Tibial artery (tissue), 4 donors: ENCODE results near the gene SAMSN1.

ENCODE experiments used
- DNase-seq, 2 donors: peaks; one replicate each; pipeline ENCODE4 v3.0.0-alpha.2; 2019
- H3K27ac ChIP-seq, 2 donors: fragments of 200-600 bp; sonication (generic) in 1 of 2; 1 replicate in 1 of 2; 2 replicates in 1 of 2; pipeline ENCODE4 v1.5.1; 2018 to 2019; ENCODE audit warnings: mild to moderate bottlenecking in 1 of 2
- H3K27me3 ChIP-seq, 2 donors: fragments of 200-600 bp; sonication (generic) in 1 of 2; one replicate each; pipeline versions ENCODE4 v1.5.1 to v1.6.0; 2016 to 2019
- H3K36me3 ChIP-seq, 3 donors: fragments of 200-600 bp; sonication (generic) in 2 of 3; one replicate each; pipeline ENCODE4 v1.5.1; 2016 to 2019; ENCODE audit warnings: mild to moderate bottlenecking in 2 of 3
- H3K4me1 ChIP-seq, 4 donors: fragments of 200-600 bp; sonication (generic) in 2 of 4; 1 replicate in 3 of 4; 2 replicates in 1 of 4; pipeline ENCODE4 v1.5.1; 2016 to 2019
- H3K4me3 ChIP-seq, 2 donors: fragments of 200-600 bp; sonication (generic) in 1 of 2; 1 replicate in 1 of 2; 2 replicates in 1 of 2; pipeline ENCODE4 v1.5.1; 2018 to 2019; ENCODE audit warnings: mild to moderate bottlenecking in 2 of 2
- H3K9me3 ChIP-seq, 3 donors: fragments of 200-600 bp; sonication (generic) in 1 of 3; one replicate each; pipeline ENCODE4 v1.5.1; 2016 to 2019
- intact Hi-C: fragments of 100-400 bp; cut with DNase I; formaldehyde crosslinking; loops from one replicate; pipeline ENCODE4 v1.15.0; 2023; ENCODE audit warnings: low total_unique reads
- TF ChIP-seq, protein P1 (sequence below), 2 experiments: fragments of 200-600 bp in 1 of 2; fragments of 450-650 bp in 1 of 2; IDR thresholded peaks; one replicate each; pipeline ENCODE4 v1.5.1; 2017 to 2019; ENCODE audit warnings: antibody characterized with exemption in 2 of 2, mild to moderate bottlenecking in 1 of 2, moderate library complexity in 1 of 2

Gene SAMSN1

DNA sequence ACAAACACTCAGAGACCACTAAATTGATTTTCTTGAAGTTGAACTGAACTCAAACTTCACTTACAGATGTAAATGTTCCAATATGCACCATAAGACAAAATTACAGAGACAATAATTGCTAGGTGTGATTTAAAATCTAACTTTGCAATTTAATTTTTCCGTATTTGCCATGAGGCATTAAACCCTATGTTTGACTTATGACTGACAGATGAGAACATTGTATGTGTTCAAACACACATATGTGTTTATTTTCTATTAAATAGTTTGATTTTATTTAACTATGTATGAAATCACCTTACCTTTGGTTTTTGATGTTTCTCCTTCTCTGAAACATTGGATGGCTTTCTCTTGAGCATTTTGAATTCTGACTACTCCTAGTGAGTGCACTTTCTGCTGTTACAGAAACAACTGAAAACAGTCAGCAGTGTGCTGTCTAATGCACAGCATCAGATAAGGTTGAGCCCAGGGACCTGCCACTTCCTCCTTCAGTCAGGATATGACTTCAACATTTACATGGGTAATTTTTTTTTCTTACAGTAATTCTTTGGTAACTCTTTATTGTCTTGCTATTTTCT lies at the start of gene SAMSN1:
Gene SAMSN1 (minus strand): TSS at position 410 of the 575 bp plus-strand sequence. CDS start 54 bp downstream, at position 356.
- H3K27ac ChIP-seq: no peak within 1 kb of the TSS
- no peak for DNase-seq
- H3K36me3 ChIP-seq: no peaks in the 10 kb centered on the region
- intact Hi-C loops: no loop called here
- H3K4me1 ChIP-seq: no peaks in the 10 kb centered on the region
- no peaks in the 10 kb centered on the region for H3K27me3 ChIP-seq
- H3K9me3 ChIP-seq: no peaks in the 10 kb centered on the region
- H3K4me3 ChIP-seq: peak within 1 kb of the TSS in 1 of 2 donors; percentile 3
- TF ChIP-seq, protein P1, sequence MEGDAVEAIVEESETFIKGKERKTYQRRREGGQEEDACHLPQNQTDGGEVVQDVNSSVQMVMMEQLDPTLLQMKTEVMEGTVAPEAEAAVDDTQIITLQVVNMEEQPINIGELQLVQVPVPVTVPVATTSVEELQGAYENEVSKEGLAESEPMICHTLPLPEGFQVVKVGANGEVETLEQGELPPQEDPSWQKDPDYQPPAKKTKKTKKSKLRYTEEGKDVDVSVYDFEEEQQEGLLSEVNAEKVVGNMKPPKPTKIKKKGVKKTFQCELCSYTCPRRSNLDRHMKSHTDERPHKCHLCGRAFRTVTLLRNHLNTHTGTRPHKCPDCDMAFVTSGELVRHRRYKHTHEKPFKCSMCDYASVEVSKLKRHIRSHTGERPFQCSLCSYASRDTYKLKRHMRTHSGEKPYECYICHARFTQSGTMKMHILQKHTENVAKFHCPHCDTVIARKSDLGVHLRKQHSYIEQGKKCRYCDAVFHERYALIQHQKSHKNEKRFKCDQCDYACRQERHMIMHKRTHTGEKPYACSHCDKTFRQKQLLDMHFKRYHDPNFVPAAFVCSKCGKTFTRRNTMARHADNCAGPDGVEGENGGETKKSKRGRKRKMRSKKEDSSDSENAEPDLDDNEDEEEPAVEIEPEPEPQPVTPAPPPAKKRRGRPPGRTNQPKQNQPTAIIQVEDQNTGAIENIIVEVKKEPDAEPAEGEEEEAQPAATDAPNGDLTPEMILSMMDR (IDR thresholded peaks at IDR 0.05): no peak

DNA sequence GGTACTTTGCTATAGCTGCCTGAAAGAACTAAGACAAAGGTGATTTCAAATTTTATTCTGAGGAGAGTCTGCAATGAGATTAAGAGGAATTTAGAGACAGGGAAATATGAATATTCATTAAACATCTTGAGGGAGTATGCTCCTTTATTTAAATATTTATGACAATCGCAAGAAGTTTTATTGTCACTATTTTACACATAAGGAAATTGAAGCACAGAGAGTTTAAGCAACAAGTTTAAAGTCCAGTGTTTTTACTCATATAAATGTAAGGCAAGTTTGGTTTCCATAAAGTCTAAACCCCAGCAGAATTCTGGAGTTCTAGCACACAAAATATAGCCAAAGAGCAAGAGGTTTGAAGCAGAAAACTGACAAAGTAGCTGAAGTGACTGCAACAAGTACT lies 49.3 kb upstream of the SAMSN1 start:
- Histone ChIP-seq H3K9me3 (peaks cover 0 to 5% (median 0%) of the 10 kb centered on the region in 3 donors), H3K36me3 (no peaks in the 10 kb centered on the region), H3K4me3 (no peak overlapping the region), H3K4me1 (no peaks in the 10 kb centered on the region), H3K27ac (no peak overlapping the region), H3K27me3 (no peaks in the 10 kb centered on the region)
- TF ChIP-seq, protein P1 (IDR thresholded peaks at IDR 0.05): no peak
- no peak for DNase-seq
- intact Hi-C loops: no loop called here

DNA sequence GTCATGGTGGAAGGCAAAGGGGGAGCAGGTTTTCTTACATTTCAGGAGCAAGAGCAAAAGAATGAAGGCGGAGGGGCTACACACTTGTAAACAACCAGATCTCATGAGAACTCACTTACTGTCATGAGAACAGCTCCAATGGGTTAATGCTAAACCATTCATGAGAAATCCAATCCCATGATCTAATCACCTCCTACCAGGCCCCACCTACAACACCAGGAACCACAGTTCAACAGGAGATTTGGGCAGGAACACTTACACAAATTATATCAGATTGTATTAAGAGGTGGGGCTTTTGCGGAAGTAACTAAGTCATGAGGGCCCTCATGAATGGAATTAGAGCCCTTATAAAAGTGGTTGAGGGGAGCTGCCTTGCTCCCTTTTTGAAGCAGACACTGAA lies 48.9 kb upstream of the SAMSN1 start:
- no peak for DNase-seq
- Histone ChIP-seq H3K36me3 (no peaks in the 10 kb centered on the region), H3K4me3 (no peak overlapping the region), H3K27me3 (no peaks in the 10 kb centered on the region), H3K4me1 (no peaks in the 10 kb centered on the region), H3K27ac (no peak overlapping the region), H3K9me3 (peaks cover 0 to 5% (median 0%) of the 10 kb centered on the region in 3 donors)
- intact Hi-C loops: no loop called here
- TF ChIP-seq, protein P1 (IDR thresholded peaks at IDR 0.05): no peak

DNA sequence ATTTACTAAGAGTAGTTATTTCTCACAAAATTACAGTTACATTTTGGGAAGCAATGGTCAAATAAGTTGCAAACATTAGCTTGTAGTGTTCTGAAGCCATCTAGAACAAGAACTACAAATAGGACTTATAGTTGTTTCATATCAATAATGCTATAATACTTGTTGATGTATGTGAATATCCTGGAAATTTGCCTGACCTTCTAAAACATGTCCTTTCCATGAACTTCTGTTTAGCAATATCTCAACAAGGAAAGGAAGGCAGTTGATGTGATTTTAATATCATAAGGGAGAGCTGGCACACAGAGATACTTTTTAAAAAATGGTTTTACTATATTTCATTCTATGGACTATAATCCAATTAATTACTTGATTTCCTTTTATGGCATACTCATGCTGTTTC lies 47.1 kb upstream of the SAMSN1 start:
- Histone ChIP-seq H3K27ac (no peak overlapping the region), H3K4me3 (no peak overlapping the region), H3K27me3 (no peaks in the 10 kb centered on the region), H3K4me1 (no peaks in the 10 kb centered on the region), H3K36me3 (no peaks in the 10 kb centered on the region), H3K9me3 (peaks cover 0 to 5% (median 0%) of the 10 kb centered on the region in 3 donors)
- DNase-seq: no peak
- intact Hi-C loops: no loop called here
- TF ChIP-seq, protein P1 (IDR thresholded peaks at IDR 0.05): no peak

DNA sequence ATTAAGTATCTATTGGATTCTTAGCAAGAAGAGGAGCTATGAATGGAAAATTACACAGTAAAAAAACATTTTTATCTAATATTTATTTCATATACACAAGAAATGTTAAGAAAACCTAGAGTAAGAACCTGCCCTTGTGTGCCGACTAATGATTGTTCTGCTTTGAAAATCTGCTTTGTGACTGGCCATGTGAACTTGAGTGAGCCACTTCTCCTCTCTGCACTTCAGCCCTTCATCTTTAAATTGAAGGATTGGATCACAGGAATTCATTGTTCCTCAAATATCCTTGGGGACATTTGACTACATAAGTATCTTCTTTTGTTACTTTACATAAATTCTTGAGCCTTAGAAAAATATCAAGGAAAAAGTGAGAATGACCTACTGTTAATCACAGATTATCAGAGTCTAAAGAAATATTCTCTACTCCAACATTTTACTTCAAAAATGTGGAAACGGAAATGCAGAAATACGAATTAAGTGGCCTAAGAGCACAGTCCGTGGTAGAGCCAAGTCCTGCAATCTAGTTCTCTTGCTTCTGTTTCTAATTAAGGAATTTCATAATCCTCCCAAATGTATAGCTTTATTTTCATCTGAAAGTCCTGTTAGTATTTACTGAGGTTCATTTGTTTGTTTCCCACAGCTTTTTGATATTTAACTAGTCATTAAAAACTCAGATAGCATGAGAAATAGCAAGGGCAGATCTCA lies 46.3 kb upstream of the SAMSN1 start:
- H3K27ac ChIP-seq: no peak overlapping the region
- H3K27me3 ChIP-seq: no peaks in the 10 kb centered on the region
- TF ChIP-seq, protein P1 (IDR thresholded peaks at IDR 0.05): no peak
- H3K4me1 ChIP-seq: no peaks in the 10 kb centered on the region
- no peak for DNase-seq
- no peak overlapping the region for H3K4me3 ChIP-seq
- intact Hi-C loops: no loop called here
- no peaks in the 10 kb centered on the region for H3K36me3 ChIP-seq
- peaks cover 0 to 5% (median 0%) of the 10 kb centered on the region in 3 donors for H3K9me3 ChIP-seq
